Suppressor macrophage (primary cell): Measurements from ENCODE around the gene PHF1.
"Not testable (repeated sequence)": the region's sequence is repeated elsewhere in the genome, so short reads cannot be mapped to it uniquely, and the experiment has no call there.

ENCODE experiments used
- DNase-seq, 4 experiments: peaks; one replicate each; pipeline ENCODE4 v3.0.0-alpha.2; 2020 to 2022
- total RNA-seq, 17 experiments: gene quantifications; one replicate each; lab custom pipeline; 2026; ENCODE audit warnings: mixed read lengths in 6 of 17, inconsistent platforms in 3 of 17; lab: John Stamatoyannopoulos, UW

Gene PHF1
- 6.8 to 24.5 (median 11.2) reads per million in 17 experiments for total RNA-seq

GRCh38 chr6:33410711-33411631, at the start of gene PHF1:
PHF1 (plus strand) TSS chr6:33411014; CDS start chr6:33412264, 1,250 bp downstream.
- peak in 3 of 4 experiments; percentile 29 to 83 (median 82) for DNase-seq

DNA sequence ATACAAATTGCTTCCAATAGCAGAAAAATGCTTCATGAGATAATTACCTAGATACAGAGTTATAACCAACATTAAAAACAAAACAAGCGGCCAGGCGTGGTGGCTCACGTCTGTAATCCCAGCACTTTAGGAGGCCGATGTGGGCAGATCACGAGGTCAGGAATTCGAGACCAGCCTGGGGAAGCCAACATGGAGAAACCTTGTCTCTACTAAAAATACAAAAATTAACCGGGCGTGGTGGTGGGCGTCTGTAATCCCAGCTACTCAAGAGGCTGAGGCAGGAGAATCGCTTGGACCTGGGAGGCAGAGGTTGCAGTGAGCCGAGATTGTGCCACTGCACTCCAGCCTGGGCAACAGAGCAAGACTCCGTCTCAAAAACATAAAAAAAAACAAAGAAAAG, 47.3 kb upstream of the PHF1 start:
- not testable (repeated sequence) for DNase-seq

GRCh38 chr6:33364475-33365205, 46.2 kb upstream of the PHF1 start:
- peak; percentile 37 to 64 (median 62) for DNase-seq

GRCh38 chr6:33365206-33365971, 45.4 kb upstream of the PHF1 start:
- not testable (repeated sequence) for DNase-seq

DNA sequence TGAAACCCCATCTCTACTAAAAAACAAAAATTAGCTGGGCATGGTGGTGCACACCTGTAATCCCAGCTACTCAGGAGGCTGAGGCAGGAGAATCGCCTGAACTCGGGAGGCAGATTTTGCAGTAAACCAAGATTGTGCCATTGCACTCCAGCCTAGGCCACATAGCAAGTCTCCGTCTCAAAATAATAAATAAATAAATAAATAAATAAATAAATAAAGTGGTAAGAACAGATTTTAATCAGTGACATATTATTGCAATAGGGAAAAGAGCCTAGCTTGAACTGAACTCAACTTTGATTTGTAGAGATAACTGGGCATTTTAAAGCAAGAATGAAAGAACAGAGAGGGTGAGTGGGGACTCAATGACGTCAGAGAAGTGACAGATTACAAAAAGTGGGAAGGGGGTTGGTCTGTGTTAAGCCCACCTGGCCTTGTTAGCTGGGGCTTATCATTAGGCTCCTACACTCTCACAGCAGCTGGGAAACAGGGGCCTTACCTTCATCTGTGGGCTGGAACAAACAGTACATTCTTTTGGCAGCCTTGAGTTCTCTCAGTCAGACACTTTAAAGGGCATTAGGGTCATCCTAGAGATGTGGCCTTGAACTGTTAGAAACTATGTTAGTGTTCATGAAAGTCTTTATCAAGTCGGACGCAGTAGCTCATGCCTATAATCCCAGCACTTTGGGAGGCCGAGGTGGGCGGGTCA, 43.7 kb upstream of the PHF1 start:
- no peak for DNase-seq

DNA sequence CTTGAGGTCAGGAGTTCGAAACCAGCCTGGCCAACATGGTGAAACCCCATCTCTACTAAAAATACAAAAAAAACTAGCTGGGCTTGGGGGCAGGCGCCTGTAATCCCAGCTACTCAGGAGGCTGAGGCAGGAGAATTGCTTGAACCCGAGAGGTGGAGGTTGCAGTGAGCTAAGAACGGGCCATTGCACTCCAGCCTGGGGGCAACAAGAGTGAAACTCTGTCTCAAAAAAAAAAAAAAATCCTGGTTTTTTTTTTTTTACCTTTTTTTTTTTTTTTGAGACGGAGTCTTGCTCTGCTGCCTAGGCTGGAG, 43.1 kb upstream of the PHF1 start:
- not testable (repeated sequence) for DNase-seq

GRCh38 chr6:33371901-33372300, 38.9 kb upstream of the PHF1 start:
- not testable (repeated sequence) for DNase-seq

- peak in 1 of 4 experiments; percentile 35 for DNase-seq
Observed at GRCh38 chr6:33372526-33373123, 38.2 kb upstream of the PHF1 start.

DNA sequence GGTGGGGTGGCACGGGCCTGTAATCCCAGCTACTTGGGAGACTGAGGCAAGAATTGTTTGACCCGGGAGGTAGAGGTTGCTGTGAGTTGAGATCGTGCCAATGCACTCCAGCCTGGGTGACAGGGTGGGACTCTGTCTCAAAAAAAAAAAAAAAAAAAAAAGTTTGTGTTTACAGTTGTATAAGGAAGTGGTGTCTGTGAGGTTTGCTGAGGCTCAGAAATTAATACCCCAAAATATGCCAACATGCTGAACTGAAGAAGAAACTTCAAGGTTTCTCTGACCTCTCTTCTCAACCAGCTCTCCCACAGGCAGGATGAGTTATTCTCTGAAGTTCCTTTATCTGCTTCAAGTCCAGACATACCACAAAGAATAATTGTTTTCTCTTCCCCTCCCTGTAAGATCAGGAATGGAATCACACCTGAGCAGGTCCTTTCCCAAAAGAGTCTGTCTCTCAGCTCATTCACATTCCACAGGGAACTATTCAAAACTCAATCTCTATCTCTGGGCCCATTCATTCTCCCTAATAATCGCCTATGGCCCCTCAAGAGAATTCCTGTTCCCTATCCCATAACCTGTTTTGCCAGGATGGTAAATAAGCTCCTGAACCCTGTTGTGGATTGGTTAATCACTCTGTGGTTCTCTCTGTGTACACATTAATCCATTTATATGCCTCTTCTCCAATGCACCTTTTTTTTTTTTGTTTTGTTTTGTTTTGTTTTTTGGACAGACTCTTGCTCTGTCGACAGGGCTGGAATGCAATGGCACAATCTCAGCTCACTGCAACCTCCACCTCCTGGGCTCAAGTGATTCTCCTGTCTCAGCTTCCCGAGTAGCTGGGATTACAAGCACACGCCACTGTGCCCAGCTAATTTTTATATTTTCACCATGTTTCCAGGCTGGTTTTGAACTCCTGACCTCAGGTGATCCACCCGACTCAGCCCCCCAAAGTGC, 36.6 kb upstream of the PHF1 start:
- peak in 3 of 4 experiments; percentile 25 to 57 (median 43) for DNase-seq

DNA sequence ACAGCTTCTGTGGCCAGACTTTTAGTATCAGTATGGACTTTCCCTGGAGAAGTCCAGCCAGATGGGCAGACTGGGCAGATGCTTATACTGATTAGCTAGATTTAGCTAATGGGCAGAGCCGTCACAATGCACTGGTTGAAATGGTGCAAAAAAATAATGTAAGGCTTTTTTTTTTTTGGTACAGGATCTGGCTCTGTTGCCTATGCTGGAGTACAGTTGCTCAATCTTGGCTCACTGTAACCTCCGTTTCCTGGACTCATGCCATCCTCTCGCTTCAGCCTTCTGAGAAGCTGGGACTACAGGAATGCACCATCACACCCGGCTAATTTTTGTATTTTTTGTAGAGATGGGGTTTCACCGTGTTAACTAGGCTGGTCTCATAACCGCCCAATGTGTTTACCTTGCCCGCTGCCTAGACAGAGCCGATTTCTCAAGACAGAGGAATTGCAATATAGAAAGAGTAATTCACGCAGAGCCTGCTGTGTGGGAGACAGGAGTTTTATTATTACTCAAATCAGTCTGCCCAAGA, 35.6 kb upstream of the PHF1 start:
- peak; percentile 63 to 80 (median 75) for DNase-seq

DNA sequence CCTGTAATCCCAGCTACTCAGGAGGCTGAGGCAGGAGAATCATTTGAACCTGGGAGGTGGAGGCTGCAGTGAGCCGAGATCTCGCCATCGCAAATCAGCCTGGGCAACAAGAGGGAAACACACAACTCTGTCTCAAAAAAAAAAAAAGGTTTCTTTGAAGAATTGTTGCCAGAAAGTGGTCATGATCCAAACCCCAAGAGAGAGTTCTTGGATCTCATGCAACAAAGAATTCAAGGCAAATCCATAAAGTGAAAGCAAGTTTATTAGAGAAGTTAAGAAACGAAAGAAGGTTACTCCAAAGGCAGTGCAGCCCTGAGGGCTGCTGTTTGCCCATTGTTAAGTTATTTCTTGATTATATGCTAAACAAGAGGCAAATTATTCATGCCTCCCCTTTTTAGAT, 33.6 kb upstream of the PHF1 start:
- DNase-seq = no peak

DNA sequence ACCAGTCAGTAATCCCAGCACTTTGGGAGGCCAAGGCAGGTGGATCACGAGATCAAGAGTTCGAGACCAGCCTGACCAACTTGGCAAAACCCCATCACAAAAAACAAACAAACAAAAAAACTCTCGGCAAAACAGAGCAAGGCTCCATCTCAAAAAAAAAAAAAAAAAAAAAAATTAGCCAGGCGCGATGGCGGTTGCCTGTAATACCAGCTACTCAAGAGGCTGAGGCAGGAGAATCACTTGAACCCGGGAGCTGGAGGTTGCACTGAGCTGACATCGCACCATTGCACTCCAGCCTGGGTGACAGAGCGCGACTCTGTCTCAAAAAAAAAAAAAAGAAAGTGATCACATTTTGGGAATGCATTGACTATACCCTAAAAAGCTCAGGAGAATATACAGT, 31.6 kb upstream of the PHF1 start:
- DNase-seq = not testable (repeated sequence)

GRCh38 chr6:33380272-33380981, 30.4 kb upstream of the PHF1 start:
- no peak for DNase-seq

GRCh38 chr6:33383427-33384185, 27.2 kb upstream of the PHF1 start:
- no peak for DNase-seq

DNA sequence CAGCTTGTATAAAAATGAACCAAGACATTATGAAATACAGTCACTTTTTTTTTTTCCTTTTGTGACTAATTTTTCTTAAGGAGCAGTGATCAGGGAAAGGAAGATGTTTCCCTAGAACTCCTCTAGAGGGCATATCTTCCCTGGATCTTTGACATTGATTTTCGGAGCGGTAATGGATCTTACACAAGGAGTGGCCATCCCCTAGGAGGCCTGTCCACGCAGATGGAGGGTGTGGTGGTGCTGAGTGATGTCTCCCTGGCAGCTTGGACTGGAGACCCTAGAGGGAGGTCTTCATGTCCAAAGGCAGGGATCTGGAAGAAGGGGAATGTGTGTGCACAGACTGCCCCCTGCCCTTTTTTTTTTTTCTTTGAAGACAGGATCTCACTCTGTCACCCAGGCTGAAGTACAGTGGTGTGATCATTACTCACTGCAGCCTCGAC, 26.2 kb upstream of the PHF1 start:
- peak in 3 of 4 experiments; percentile 20 to 42 (median 21) for DNase-seq

DNA sequence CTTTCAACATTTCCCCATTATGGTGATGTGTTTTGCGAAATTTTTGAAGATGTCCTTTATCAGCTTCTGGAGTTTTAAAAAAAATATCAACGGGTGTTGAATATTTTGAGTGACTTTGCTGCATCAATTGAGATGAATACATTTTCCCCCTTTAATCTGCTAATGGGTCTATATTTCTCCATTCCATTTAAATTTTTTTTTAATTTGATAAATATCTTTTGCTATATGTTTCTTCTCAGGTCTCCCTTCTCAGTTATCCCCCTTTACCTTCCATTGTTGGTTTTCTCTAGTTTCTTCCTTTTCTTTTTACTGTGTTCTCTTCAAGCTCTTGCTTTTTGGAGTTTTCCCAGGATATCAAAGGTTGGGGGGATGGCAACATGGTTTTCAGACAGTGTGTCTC, 20.6 kb upstream of the PHF1 start:
- DNase-seq = no peak

GRCh38 chr6:33390767-33391277, 20.0 kb upstream of the PHF1 start:
- DNase-seq = no peak

GRCh38 chr6:33391278-33391921, 19.4 kb upstream of the PHF1 start, which contains the start of gene KIFC1:
KIFC1 (plus strand) TSS chr6:33391823; CDS start chr6:33391986, 163 bp downstream.
- DNase-seq = peak; percentile 100
